ENCODE results near the gene JMJD8. TPM values are rescaled to one million over a fixed set of nuclear protein-coding genes. Genes with fewer than 3 reads are reported as not detected.

JMJD8 gene
- total and polyA plus RNA-seq, 10 of the 15 experiments (the other 5 are each of a cell fraction or from before 2014, with no cell fraction given), result 1.00 to 50.4 (median 30.7) TPM

GRCh38 chr16:654034-654433, 30.1 kb downstream of the JMJD8 start (continued):
- TF ChIP-seq ZBTB11 (CRISPR knock-in tag; IDR thresholded peaks at IDR 0.05) (no peak), BCL11A (IDR thresholded peaks at IDR 0.05; ENCODE audit: low read depth, low read length) (no peak), ELK1 (IDR thresholded peaks at IDR 0.05; ENCODE audit: low read depth, low read length) (no peak), MEF2A (IDR thresholded peaks at IDR 0.05; ENCODE audit: insufficient read depth, low read depth, low read length) (no peak), MTA2 (IDR thresholded peaks at IDR 0.05; ENCODE audit: low read depth) (no peak), NRF1 (conservative IDR thresholded peaks at IDR 0.05; ENCODE audit: low read depth, low read length) (no peak), SMARCA5 (IDR thresholded peaks at IDR 0.05) (no peak), SUPT20H (IDR thresholded peaks at IDR 0.05; ENCODE audit: borderline replicate concordance, control insufficient read depth, low read depth, low read length) (no peak), KLF5 (IDR thresholded peaks at IDR 0.05; ENCODE audit: partially characterized antibody) (no peak), NKRF (conservative IDR thresholded peaks at IDR 0.05) (no peak)
